Measurements from ENCODE around the gene SORBS2. TPM values are rescaled to one million over a fixed set of nuclear protein-coding genes. Genes with fewer than 3 reads are reported as not detected.

The SORBS2 gene
- total and polyA plus RNA-seq, 2 experiments from 2014 or later, result 0.32 to 1.5 TPM

- no peaks in the 10 kb centered on the region for H3K79me2 ChIP-seq (ENCODE audit: insufficient read depth)
- peaks cover 26% of the 10 kb centered on the region for H3K4me1 ChIP-seq (ENCODE audit: insufficient read depth)
- H3K36me3 ChIP-seq (ENCODE audit: low read depth), result no peaks in the 10 kb centered on the region
- 97 to 100% methylated on average over 8 of the region's 8 CpGs for WGBS, 2 experiments (ENCODE audit: low coverage in 1 of 2, low lambda C conversion rate in 2 of 2, missing lambda C conversion rate in 2 of 2)
- DNase-seq, result no peak
- H3K4me3 ChIP-seq, result no peak overlapping the region
- no peak overlapping the region for H3K27ac ChIP-seq
- H3F3A ChIP-seq (ENCODE audit: insufficient read depth), result peaks cover 23% of the 10 kb centered on the region
- H3K4me2 ChIP-seq (ENCODE audit: unreplicated experiment), result no peak overlapping the region
- no peaks in the 10 kb centered on the region for H4K20me1 ChIP-seq (ENCODE audit: insufficient read depth)
- H3K9me3 ChIP-seq (ENCODE audit: low read depth), result no peaks in the 10 kb centered on the region
- H2AFZ ChIP-seq, result no peak overlapping the region
- H3K27me3 ChIP-seq (replicated peaks; ENCODE audit: insufficient read depth), result no peaks in the 10 kb centered on the region
- H3K9ac ChIP-seq, result no peak overlapping the region
- TF ChIP-seq EZH2phosphoT487 (IDR thresholded peaks at IDR 0.05; ENCODE audit: insufficient read depth, low read depth) (no peak), EZH2 (IDR thresholded peaks at IDR 0.05; ENCODE audit: insufficient read depth, poor library complexity, severe bottlenecking) (no peak)
- in situ Hi-C loops (cut with MboI), result no loop called here
- no peaks in the 10 kb centered on the region for H3K9me2 ChIP-seq (ENCODE audit: insufficient read depth)
Observed at GRCh38 chr4:185838104-185838452, 26.1 kb upstream of the SORBS2 start.

DNA sequence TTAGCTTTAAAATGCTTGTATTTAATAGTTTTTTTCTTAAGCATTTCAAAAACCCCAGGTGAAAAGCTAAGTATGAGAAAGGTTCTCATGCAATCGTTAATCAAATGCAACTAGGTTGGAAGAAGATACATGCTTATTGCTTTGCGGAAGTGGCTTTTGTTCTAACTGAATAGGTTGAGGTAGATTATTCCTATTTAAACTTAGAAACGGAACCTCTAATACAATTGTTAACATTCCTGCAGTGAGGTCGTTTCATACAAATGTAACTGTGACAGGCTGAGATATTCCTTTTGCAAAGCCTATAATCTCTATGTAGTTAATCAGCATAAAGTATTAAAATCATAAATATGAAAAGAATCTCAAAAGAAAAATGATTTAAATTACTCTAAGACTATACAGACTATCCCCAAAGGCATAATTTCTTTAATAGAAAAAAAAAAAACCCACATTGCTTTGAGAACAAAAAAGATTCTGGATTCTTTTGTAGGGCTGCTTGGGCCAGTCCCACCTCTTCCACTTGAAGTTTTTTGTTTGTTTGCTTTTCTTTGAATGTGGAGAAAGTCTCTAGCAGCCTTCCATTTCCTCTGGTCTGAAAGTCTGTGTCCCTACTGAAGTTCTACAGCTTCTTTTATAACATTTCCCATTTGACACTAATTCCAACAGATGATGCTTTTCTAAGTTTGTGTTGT lies 25.6 kb upstream of the SORBS2 start:
- Histone ChIP-seq H3K9me2 (ENCODE audit: insufficient read depth) (no peaks in the 10 kb centered on the region), H3K4me2 (ENCODE audit: unreplicated experiment) (no peak overlapping the region), H3F3A (ENCODE audit: insufficient read depth) (peaks cover 23% of the 10 kb centered on the region), H2AFZ (no peak overlapping the region), H3K27ac (no peak overlapping the region), H4K20me1 (ENCODE audit: insufficient read depth) (no peaks in the 10 kb centered on the region), H3K9me3 (ENCODE audit: low read depth) (no peaks in the 10 kb centered on the region), H3K36me3 (ENCODE audit: low read depth) (no peaks in the 10 kb centered on the region), H3K4me3 (no peak overlapping the region), H3K27me3 (replicated peaks; ENCODE audit: insufficient read depth) (no peaks in the 10 kb centered on the region), H3K4me1 (ENCODE audit: insufficient read depth) (peaks cover 27% of the 10 kb centered on the region), H3K79me2 (ENCODE audit: insufficient read depth) (no peaks in the 10 kb centered on the region), H3K9ac (no peak overlapping the region)
- TF ChIP-seq EZH2 (IDR thresholded peaks at IDR 0.05; ENCODE audit: insufficient read depth, poor library complexity, severe bottlenecking) (no peak), EZH2phosphoT487 (IDR thresholded peaks at IDR 0.05; ENCODE audit: insufficient read depth, low read depth) (no peak)
- WGBS, 2 experiments (ENCODE audit: low coverage in 1 of 2, low lambda C conversion rate in 2 of 2, missing lambda C conversion rate in 2 of 2), result 97 to 99% methylated on average over 4 of the region's 4 CpGs
- in situ Hi-C loops (cut with MboI), result no loop called here
- DNase-seq, result no peak

- DNase-seq, result no peak
- in situ Hi-C loops (cut with MboI), result no loop called here
- Histone ChIP-seq H3K27me3 (replicated peaks; ENCODE audit: insufficient read depth) (no peaks in the 10 kb centered on the region), H2AFZ (no peak overlapping the region), H4K20me1 (ENCODE audit: insufficient read depth) (no peaks in the 10 kb centered on the region), H3K9me3 (ENCODE audit: low read depth) (no peaks in the 10 kb centered on the region), H3K27ac (no peak overlapping the region), H3K4me3 (no peak overlapping the region), H3K9ac (no peak overlapping the region), H3K9me2 (ENCODE audit: insufficient read depth) (no peaks in the 10 kb centered on the region), H3F3A (ENCODE audit: insufficient read depth) (peaks cover 23% of the 10 kb centered on the region), H3K4me2 (ENCODE audit: unreplicated experiment) (no peak overlapping the region), H3K4me1 (ENCODE audit: insufficient read depth) (peaks cover 27% of the 10 kb centered on the region), H3K79me2 (ENCODE audit: insufficient read depth) (no peaks in the 10 kb centered on the region), H3K36me3 (ENCODE audit: low read depth) (no peaks in the 10 kb centered on the region)
- WGBS, 2 experiments (ENCODE audit: low coverage in 1 of 2, low lambda C conversion rate in 2 of 2, missing lambda C conversion rate in 2 of 2), result 90 to 91% methylated on average over 7 of the region's 7 CpGs
- no peak for TF ChIP-seq EZH2phosphoT487 (IDR thresholded peaks at IDR 0.05; ENCODE audit: insufficient read depth, low read depth)
- TF ChIP-seq EZH2 (IDR thresholded peaks at IDR 0.05; ENCODE audit: insufficient read depth, poor library complexity, severe bottlenecking), result no peak
Observed at GRCh38 chr4:185836241-185837084, 24.5 kb upstream of the SORBS2 start.

GRCh38 chr4:185835814-185836213 lies 23.8 kb upstream of the SORBS2 start:
- peaks cover 22% of the 10 kb centered on the region for H3F3A ChIP-seq (ENCODE audit: insufficient read depth)
- H2AFZ ChIP-seq, result no peak overlapping the region
- H3K9ac ChIP-seq, result no peak overlapping the region
- no peaks in the 10 kb centered on the region for H3K9me3 ChIP-seq (ENCODE audit: low read depth)
- in situ Hi-C loops (cut with MboI), result no loop called here
- 68 to 75% methylated on average over 6 of the region's 6 CpGs for WGBS, 2 experiments (ENCODE audit: low coverage in 1 of 2, low lambda C conversion rate in 2 of 2, missing lambda C conversion rate in 2 of 2)
- H3K9me2 ChIP-seq (ENCODE audit: insufficient read depth), result no peaks in the 10 kb centered on the region
- no peak overlapping the region for H3K27ac ChIP-seq
- no peaks in the 10 kb centered on the region for H4K20me1 ChIP-seq (ENCODE audit: insufficient read depth)
- no peak for DNase-seq
- no peak overlapping the region for H3K4me2 ChIP-seq (ENCODE audit: unreplicated experiment)
- no peak overlapping the region for H3K4me3 ChIP-seq
- H3K36me3 ChIP-seq (ENCODE audit: low read depth), result no peaks in the 10 kb centered on the region
- H3K79me2 ChIP-seq (ENCODE audit: insufficient read depth), result no peaks in the 10 kb centered on the region
- H3K4me1 ChIP-seq (ENCODE audit: insufficient read depth), result peaks cover 26% of the 10 kb centered on the region
- TF ChIP-seq EZH2phosphoT487 (IDR thresholded peaks at IDR 0.05; ENCODE audit: insufficient read depth, low read depth) (no peak), EZH2 (IDR thresholded peaks at IDR 0.05; ENCODE audit: insufficient read depth, poor library complexity, severe bottlenecking) (no peak)
- H3K27me3 ChIP-seq (replicated peaks; ENCODE audit: insufficient read depth), result no peaks in the 10 kb centered on the region

Measured in GM23248 (cell line).